Endometrial microvascular endothelial cells (primary cell): ENCODE measurements around the gene FBXL17. TPM values are rescaled to one million over a fixed set of nuclear protein-coding genes. Genes with fewer than 3 reads are reported as not detected.

Experiments
- in situ Hi-C: cut with HindIII; loops from 2 replicates; pipeline ENCODE4 v1.10.0; 2017; ENCODE audit warnings: low sequenced_read_pairs, low pct_unique_long_range_greater_than_20kb; ENCODE audit errors: inconsistent ontology term
- total RNA-seq: library from RNA; depleted of rRNA; stranded (reverse); fragments of >200 nt; gene quantifications from one replicate; pipeline ENCODE4 v1.2.3, GENCODE V29; 2015; ENCODE audit errors: inconsistent ontology term

FBXL17 gene
- total RNA-seq, 1 donor from 2014 or later = 21.0 TPM

- in situ Hi-C loops = no loop called here
Measured at GRCh38 chr5:107868650-107869409, 513.1 kb downstream of the FBXL17 start.

GRCh38 chr5:107867266-107867665 lies 514.6 kb downstream of the FBXL17 start:
- in situ Hi-C loops = no loop called here

- in situ Hi-C loops = no loop called here
Measured at GRCh38 chr5:107864793-107865192, 517.1 kb downstream of the FBXL17 start.

GRCh38 chr5:107863125-107863524 lies 518.8 kb downstream of the FBXL17 start:
- in situ Hi-C loops = no loop called here

- in situ Hi-C loops = no loop called here
Measured at GRCh38 chr5:107861565-107861964, 520.3 kb downstream of the FBXL17 start.

- in situ Hi-C loops = no loop called here
Measured at GRCh38 chr5:107860044-107860443, 521.9 kb downstream of the FBXL17 start.

- in situ Hi-C loops = no loop called here
Measured at GRCh38 chr5:107858788-107859187, 523.1 kb downstream of the FBXL17 start.

GRCh38 chr5:107858324-107858723 lies 523.6 kb downstream of the FBXL17 start:
- in situ Hi-C loops = no loop called here

GRCh38 chr5:107857785-107858184 lies 524.1 kb downstream of the FBXL17 start:
- in situ Hi-C loops = no loop called here

GRCh38 chr5:107855171-107855570 lies 526.7 kb downstream of the FBXL17 start:
- in situ Hi-C loops = no loop called here

GRCh38 chr5:107853696-107854095 lies 528.2 kb downstream of the FBXL17 start:
- in situ Hi-C loops = no loop called here

- in situ Hi-C loops = no loop called here
Measured at GRCh38 chr5:107853031-107853430, 528.9 kb downstream of the FBXL17 start.

- in situ Hi-C loops = no loop called here
Measured at GRCh38 chr5:107849118-107849517, 532.8 kb downstream of the FBXL17 start.

- in situ Hi-C loops = no loop called here
Measured at GRCh38 chr5:107840592-107840991, 541.3 kb downstream of the FBXL17 start.

GRCh38 chr5:107840161-107840560 lies 541.7 kb downstream of the FBXL17 start:
- in situ Hi-C loops = no loop called here

GRCh38 chr5:107835096-107835495 lies 546.8 kb downstream of the FBXL17 start:
- in situ Hi-C loops = no loop called here

- in situ Hi-C loops = no loop called here
Measured at GRCh38 chr5:107832746-107833145, 549.2 kb downstream of the FBXL17 start.

- in situ Hi-C loops = no loop called here
Measured at GRCh38 chr5:107831612-107832395, 550.1 kb downstream of the FBXL17 start.

- in situ Hi-C loops = no loop called here
Measured at GRCh38 chr5:107830750-107831149, 551.1 kb downstream of the FBXL17 start.

- in situ Hi-C loops = no loop called here
Measured at GRCh38 chr5:107826311-107827000, 555.4 kb downstream of the FBXL17 start.
